Panc1 (cell line): Measurements from ENCODE around the gene CELF1. TPM values are rescaled to one million over a fixed set of nuclear protein-coding genes. Genes with fewer than 3 reads are reported as not detected.
"Not testable (repeated sequence)": the region's sequence is repeated elsewhere in the genome, so short reads cannot be mapped to it uniquely, and the experiment has no call there.

Source experiments
- ATAC-seq: fragments of 200-7000 bp; cut with Tn5 transposase; 2 replicates; pipeline ENCODE4 v1.9.1; 2020; ENCODE audit warnings: mild to moderate bottlenecking, moderate library complexity
- BruUV-seq: library from RNA; stranded (reverse); fragments of 400-500 nt; replicated peaks from 2 replicates; lab custom pipeline; 2021; lab: Mats Ljungman, UMichigan
- CTCF ChIA-PET: fragments of 300-600 bp; sonication (Branson Sonifier 250); formaldehyde crosslinking; loops from one replicate; lab custom pipeline; 2022; ENCODE audit warnings: antibody characterized with exemption; lab: Charles Lee
- POLR2A ChIA-PET: fragments of 300-600 bp; sonication (Branson Sonifier 250); formaldehyde crosslinking; loops from one replicate; lab custom pipeline; 2022; ENCODE audit warnings: antibody characterized with exemption; lab: Charles Lee
- DNase-seq: peaks from one replicate; pipeline ENCODE4 v3.0.0-alpha.2; 2010; ENCODE audit warnings: low read depth, low spot score
- H3K27ac ChIP-seq: 2 replicates; pipeline ENCODE4 v1.5.1; 2011; ENCODE audit warnings: mild to moderate bottlenecking, low read length, inconsistent platforms
- H3K27me3 ChIP-seq: fragments of 200-500 bp; sonication (Bioruptor generic); 2 replicates; pipeline ENCODE4 v1.6.0; 2014; ENCODE audit warnings: low read length, inconsistent platforms; ENCODE audit not compliant: control insufficient read depth, insufficient read depth
- H3K36me3 ChIP-seq: fragments of 200-500 bp; sonication (Bioruptor generic); 2 replicates; pipeline ENCODE4 v1.5.1; 2014; ENCODE audit warnings: inconsistent platforms, mild to moderate bottlenecking, low read length, moderate library complexity; ENCODE audit not compliant: control insufficient read depth, insufficient read depth
- H3K4me1 ChIP-seq: 2 replicates; pipeline ENCODE4 v1.5.1; 2011; ENCODE audit warnings: inconsistent platforms, mild to moderate bottlenecking, low read length, moderate library complexity; ENCODE audit not compliant: control insufficient read depth, insufficient read depth
- H3K4me3 ChIP-seq, 2 experiments: 2 replicates each; pipeline ENCODE4 v1.5.1; 2011 to 2012; ENCODE audit warnings: low read depth in 2 of 2, low read length in 2 of 2, mild to moderate bottlenecking in 2 of 2, inconsistent platforms in 1 of 2, moderate library complexity in 1 of 2
- H3K9me3 ChIP-seq: fragments of 200-500 bp; sonication (Bioruptor generic); 2 replicates; pipeline ENCODE4 v1.5.1; 2014; ENCODE audit warnings: low read depth, mild to moderate bottlenecking, inconsistent platforms, low read length, moderate library complexity; ENCODE audit not compliant: control insufficient read depth, insufficient read depth
- CTCF ChIP-seq: fragments of 450-650 bp; IDR thresholded peaks from 2 replicates; pipeline ENCODE4 v1.5.1; 2017; ENCODE audit warnings: mild to moderate bottlenecking
- POLR2AphosphoS5 ChIP-seq: IDR thresholded peaks from 2 replicates; pipeline ENCODE4 v1.6.1; 2012; ENCODE audit warnings: mild to moderate bottlenecking, low read depth, low read length, moderate library complexity
- REST ChIP-seq, 2 experiments: IDR thresholded peaks; 2 replicates each; pipeline ENCODE4 v1.6.1; 2011 to 2012; ENCODE audit warnings: low read depth in 2 of 2, control low read depth in 1 of 2, low read length in 1 of 2, mild to moderate bottlenecking in 1 of 2, moderate library complexity in 1 of 2; ENCODE audit not compliant: insufficient read depth in 1 of 2
- SIN3A ChIP-seq: IDR thresholded peaks from 2 replicates; pipeline ENCODE4 v1.6.1; 2012; ENCODE audit warnings: low read depth, mild to moderate bottlenecking, low read length, moderate library complexity, borderline replicate concordance; ENCODE audit not compliant: insufficient read depth
- TCF7L2 ChIP-seq: IDR thresholded peaks from 2 replicates; pipeline ENCODE4 v1.6.1; 2011; ENCODE audit warnings: mild to moderate bottlenecking, low read depth, low read length, inconsistent platforms
- in situ Hi-C: cut with HindIII; loops from 2 replicates; pipeline ENCODE4 v1.10.0; 2016; ENCODE audit warnings: low sequenced_read_pairs, low pct_unique_long_range_greater_than_20kb
- intact Hi-C: fragments of 100-400 bp; cut with micrococcal nuclease; formaldehyde crosslinking; loops from one replicate; pipeline ENCODE4 v1.10.0; 2022; ENCODE audit not compliant: unreplicated experiment
- total RNA-seq: library from RNA; stranded (reverse); gene quantifications from one replicate; pipeline ENCODE4 v1.2.1, GENCODE V29; 2021; ENCODE audit not compliant: unreplicated experiment

The CELF1 gene
- total RNA-seq, 1 experiment from 2014 or later, result 160 TPM

DNA sequence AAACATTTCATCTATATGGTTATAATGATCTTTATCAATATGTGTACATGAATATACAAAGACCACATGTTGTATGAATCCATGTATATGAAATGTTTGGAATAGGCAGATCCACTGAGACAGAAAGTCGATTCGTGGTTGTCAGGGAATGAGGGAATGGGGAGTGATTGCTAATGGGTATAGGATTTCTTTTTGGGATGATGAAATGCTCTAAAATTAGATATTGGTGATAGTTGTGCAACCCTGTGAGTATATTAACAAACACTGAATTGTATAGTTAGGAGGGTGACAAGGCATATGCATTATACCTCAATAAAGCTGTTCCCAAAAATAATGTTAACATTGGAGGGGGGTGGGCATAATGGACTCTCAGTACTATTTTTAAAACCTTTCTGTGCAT is 7.5 kb upstream of the CELF1 start:
- no peak for TF ChIP-seq CTCF
- POLR2A ChIA-PET, result no interaction called here
- CTCF ChIA-PET, result no interaction called here
- no peaks in the 10 kb centered on the region for H3K27me3 ChIP-seq
- no peak overlapping the region for H3K4me3 ChIP-seq
- in situ Hi-C loops, result no loop called here
- no peaks in the 10 kb centered on the region for H3K36me3 ChIP-seq
- intact Hi-C loops, result no loop called here
- no peak overlapping the region for H3K27ac ChIP-seq
- H3K4me1 ChIP-seq, result no peaks in the 10 kb centered on the region
- H3K9me3 ChIP-seq, result no peaks in the 10 kb centered on the region
- ATAC-seq (no peak), DNase-seq (no peak)
- BruUV-seq, result TSS peak; percentile 42

DNA sequence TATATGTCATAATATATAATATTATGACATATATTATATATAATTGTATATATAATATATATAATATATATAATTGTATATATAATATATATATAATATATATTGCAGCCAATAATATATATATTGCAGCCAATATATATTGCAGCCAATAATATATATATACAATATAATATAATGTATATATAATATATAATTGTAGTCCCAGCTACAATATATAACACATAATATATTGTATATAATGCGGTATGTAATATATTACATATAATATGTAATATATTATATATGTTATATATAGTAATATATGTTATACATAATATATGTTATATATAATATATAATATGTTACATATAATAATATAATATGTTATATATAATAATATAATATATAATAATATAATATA is 5.8 kb upstream of the CELF1 start:
- BruUV-seq, result no TSS peak
- DNase-seq, result no peak
- CTCF ChIA-PET, result no interaction called here

GRCh38 chr11:47557004-47557403 is 4.1 kb upstream of the CELF1 start:
- ATAC-seq, DNase-seq, H3K27me3 ChIP-seq, in situ Hi-C loops, H3K9me3 ChIP-seq, H3K4me3 ChIP-seq, BruUV-seq, intact Hi-C loops, H3K27ac ChIP-seq, H3K36me3 ChIP-seq, POLR2A ChIA-PET, CTCF ChIA-PET, H3K4me1 ChIP-seq: not testable (repeated sequence)

More for the DNA sequence above, 5.8 kb upstream of the CELF1 start:
- POLR2A ChIA-PET, result no interaction called here
- Histone ChIP-seq H3K9me3 (no peaks in the 10 kb centered on the region), H3K4me1 (peaks cover 3% of the 10 kb centered on the region), H3K36me3 (no peaks in the 10 kb centered on the region), H3K4me3 (no peak overlapping the region), H3K27ac (no peak overlapping the region), H3K27me3 (no peaks in the 10 kb centered on the region)
- intact Hi-C loops, result no loop called here
- no peak for TF ChIP-seq POLR2AphosphoS5
- no peak for TF ChIP-seq TCF7L2
- ATAC-seq, result no peak
- in situ Hi-C loops, result no loop called here

DNA sequence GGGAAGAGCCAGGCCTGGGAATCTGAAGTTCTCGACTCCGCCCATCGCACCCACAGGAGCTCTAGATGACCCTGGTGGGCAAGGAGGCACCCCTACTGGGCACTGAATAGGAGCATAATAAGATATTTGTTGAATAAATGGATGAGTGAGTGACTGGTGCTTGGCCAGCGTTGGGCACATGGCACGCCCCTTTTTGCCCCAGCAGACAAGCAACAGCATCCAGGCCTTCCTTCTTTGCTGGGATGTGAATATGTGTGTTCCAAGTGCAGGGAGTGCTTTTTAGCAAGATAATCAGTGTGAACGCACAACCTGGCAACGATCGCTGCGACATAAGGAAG is 443 bp upstream of the CELF1 start:
- no TSS peak for BruUV-seq
- ATAC-seq (peak; percentile 70), DNase-seq (no peak)
- TF ChIP-seq SIN3A (no peak), POLR2AphosphoS5 (no peak), CTCF (no peak; the same call in 1 of the 2 replicates), TCF7L2 (no peak), REST (IDR thresholded peaks at IDR 0.05; ENCODE audit: insufficient read depth in 1 of 2, low read depth in 2 of 2, low read length in 1 of 2) (no peak; a peak in 1 of 4 replicates)
- peaks cover 19% of the 10 kb centered on the region for H3K4me1 ChIP-seq
- H3K36me3 ChIP-seq, result peaks cover 15% of the 10 kb centered on the region
- H3K27ac ChIP-seq, result peak overlapping the region; percentile 90
- no peaks in the 10 kb centered on the region for H3K9me3 ChIP-seq
- intact Hi-C loops (no loop called here), in situ Hi-C loops (no loop called here)
- POLR2A ChIA-PET, result no interaction called here
- no peaks in the 10 kb centered on the region for H3K27me3 ChIP-seq
- H3K4me3 ChIP-seq, result peak overlapping the region; percentile 74 to 97
- CTCF ChIA-PET, result interaction anchor here (0.6 to 0.7 kb wide), 4 partner anchors 44 to 590 kb away, joined by 3 read pairs; no protein-coding TSS in a partner anchor
